Cortex of kidney (tissue), 1 donor: Measurements from ENCODE around the gene BCL2L1.

Experiments used
- DNase-seq: peaks from one replicate; lab custom pipeline; 2025; lab: John Stamatoyannopoulos, UW

The BCL2L1 gene

DNA sequence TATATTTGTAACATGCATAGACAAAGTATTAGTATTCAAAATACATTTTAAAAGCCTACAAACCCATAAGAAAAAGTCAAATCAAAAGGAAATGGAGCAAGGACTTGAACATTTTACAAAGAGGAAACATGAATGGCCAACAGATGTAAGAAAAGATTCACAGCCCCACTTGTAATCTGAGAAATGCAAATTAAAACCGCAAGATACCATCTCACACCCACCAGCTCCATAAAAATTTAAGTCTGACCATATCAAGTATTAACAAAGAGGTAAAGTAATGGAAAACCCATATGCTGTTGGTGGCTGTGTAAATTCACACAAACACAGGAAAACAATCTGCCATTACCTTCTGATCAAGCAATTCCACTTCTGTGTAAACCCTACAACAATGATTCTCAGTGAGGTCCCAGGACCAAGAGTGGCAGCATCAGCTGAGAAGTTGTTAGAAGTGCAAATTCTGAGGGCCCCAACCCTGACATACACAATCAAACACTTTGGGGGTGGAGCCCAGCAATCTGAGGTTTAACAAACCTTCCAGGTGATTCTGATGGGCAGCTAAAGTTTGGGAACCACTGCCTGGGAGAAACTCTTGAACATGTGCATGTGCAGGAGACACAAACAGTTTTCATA, 30.9 kb downstream of the BCL2L1 start:
- no peak for DNase-seq

DNA sequence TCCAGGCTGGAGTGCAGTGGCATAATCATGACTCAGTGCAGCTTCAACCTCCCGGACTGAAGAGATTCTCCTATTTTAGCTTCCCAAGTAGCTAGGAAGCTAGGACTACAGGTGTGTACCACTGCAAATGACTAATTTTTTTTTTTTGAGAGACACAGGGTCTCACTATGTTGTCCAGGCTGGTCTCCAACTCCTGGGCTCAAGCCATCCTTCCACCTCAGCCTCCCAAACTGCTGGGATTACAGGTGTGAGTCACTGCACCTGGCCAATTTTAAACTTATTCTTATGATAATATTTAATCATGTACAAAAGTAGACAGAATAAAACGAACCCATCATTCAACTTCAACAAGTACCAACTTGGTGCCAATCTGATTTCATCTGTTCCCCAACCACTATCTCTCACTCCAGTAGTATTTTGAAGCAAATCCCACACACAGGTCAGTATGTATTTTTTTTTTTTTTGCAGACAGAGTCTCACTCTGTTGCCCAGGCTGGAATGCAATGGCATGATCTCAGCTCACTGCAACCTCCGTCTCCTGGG, 32.5 kb downstream of the BCL2L1 start:
- DNase-seq: no peak

DNA sequence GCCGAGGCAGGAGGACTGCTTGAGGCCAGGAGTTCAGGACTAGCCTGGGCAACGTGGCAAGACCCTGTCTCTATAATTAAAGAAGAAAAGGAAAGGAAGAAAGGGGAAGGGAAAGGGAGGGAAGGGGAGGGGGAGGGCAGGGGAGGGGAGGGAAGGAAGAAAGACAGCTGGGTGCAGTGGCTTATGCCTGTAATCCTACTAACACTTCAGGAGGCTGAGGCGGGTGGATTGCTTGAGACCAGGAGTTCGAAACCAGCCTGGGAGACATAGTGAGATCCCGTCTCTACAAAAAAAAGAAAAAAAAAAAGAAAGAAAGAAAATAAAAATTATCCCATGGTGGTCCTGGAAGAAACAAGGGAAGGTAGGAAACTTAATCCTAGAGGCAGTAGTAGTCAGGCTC, 33.5 kb downstream of the BCL2L1 start:
- DNase-seq: no peak

DNA sequence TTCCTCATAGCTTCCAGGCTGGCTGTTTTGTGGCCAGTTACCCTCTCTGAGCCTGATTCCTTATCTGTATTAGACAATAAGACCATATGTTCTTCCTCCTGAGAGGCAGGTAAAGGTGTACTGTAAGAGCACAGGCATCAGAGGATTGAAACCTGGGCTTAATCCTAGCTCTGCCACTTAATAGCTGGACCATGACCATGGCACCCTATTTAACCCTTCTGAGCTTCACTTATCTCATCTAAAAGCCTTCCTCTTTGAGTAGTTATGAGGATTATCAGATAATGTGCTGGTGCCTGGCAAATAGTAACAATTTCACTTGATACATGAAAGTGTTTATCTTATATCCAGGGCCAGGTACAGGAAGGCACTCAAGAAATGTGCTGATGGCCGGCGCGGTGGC, 34.9 kb downstream of the BCL2L1 start:
- no peak for DNase-seq

DNA sequence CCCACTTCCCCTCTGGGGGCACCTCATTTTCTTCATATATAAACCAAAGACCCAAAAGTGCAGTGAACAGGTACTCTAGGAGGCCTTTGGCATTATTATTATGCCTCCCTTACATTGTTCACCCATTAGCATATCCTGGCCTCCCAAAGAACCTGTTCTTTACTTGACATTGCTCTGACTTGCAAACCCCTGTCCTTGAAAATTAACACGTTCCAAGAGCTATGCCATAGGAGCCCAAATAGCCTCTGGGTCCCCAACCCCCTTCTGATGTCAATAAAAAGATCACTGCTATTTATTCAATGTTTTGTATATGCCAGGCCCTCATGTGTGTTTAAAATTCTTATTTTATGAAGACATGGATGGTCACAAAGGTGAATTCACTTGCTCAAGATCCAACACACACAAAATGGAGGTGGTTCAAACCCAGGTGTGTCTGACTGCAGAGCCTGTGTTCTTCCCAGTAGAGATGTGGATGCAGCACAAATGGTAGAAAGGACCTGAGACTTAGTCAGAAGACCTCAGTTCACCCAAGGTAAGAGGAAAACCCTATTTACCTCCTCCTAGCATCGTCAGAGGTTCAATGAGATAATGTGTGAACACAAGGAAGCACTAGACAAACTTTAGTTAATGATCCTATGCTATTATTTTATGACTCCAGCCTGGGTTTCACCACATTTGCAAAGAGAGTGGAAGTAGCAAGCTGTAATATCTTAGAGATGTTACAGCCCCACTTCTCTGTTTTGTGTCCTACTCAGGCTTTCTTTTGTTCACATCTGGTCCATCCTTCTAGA, 36.6 kb downstream of the BCL2L1 start:
- DNase-seq: no peak

DNA sequence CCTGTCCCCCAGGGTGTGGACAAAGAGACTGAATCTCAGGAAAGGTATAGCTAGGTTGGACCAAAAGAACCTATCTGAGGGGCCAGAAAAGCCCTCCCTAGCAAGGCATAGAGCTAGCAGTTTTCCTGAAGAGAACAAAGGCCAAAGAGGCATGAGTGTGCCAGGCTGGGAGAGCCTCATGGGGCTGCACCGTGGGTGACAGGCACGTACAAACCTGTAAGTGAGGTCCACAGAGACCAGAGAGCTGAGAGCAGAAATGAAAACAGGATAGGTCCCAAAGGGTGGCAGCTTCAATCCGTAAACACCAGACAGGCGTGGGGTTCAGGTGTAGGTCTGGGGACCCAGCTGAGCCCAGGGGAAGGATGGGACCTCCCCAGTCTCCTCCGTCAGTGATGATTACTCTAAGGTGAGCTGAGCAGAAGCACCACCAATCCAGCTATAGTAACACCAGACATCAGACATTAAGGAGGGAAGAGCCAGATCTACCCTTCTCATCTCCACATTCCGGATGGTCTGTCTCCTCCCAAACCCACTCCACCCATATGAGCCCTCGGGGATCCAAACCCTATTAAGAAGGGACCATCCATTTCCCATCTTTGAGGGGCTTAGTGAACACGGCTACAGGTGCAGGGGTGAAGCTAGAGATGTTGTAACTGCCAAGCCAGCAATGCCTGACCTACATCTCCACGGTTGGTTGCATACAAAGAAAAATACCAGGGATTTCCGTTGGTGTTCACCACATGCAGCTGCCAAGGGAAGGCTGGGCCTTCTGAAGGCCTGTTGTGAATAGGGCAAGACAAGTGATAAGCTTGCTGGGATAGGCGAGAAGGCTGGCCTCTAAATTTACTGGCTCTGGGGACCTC, 38.3 kb downstream of the BCL2L1 start:
- DNase-seq: no peak

DNA sequence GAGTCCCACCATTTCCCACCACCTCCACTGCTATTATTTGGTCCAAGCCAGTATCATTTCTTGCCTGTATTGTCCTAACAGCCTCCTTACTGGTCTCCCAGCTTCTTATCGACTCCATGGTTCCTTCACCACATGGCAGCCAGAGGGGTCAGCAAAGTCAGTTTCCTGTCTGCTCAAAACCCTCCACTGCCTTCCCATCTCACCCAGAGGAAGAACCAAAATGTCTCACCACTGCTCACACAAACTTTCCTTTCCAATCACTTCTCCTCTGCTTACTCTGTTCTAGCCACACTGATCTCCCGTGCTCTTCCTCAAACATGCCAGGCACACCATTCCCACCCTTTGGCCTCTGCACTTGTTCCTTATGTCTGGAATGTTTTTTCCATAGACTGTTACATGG, 39.7 kb downstream of the BCL2L1 start:
- DNase-seq: no peak

DNA sequence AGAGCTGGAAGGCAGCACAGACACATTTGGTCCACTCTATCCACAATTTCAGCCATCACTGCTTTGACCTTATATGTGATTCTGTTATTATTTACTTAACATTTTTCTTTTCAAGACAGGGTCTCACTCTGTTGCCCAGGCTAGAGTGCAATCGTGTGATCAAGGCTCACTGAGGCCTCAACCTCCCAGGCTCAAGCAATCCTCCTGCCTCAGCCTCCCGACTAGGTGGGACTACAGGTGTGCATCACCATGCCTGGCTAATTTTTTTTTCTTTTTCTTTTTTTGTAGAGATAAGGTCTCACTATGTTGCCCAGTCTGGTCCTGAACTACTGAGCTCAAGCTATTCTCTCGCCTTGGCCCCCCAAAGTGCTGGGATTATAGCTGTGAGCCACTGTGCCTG, 40.3 kb downstream of the BCL2L1 start:
- DNase-seq: no peak

DNA sequence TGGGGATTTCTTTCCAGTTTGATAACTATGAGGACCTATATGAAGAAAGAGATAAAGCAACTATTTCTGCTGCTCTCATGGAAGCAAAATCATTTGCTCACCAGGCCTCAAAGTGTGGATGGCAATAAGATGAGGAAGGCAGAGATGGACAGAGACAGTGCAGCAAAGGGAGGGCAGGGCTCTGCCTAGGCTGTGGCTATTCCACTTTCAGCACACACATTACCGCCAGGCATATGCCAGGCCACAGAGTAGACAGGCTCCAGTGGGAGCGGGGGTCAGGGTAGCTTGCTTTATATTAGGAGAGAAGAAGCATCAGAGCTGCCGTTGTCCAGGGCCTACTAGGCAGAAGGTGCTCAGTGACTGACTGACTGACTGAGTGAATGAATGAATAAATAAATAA, 40.9 kb downstream of the BCL2L1 start:
- no peak for DNase-seq

DNA sequence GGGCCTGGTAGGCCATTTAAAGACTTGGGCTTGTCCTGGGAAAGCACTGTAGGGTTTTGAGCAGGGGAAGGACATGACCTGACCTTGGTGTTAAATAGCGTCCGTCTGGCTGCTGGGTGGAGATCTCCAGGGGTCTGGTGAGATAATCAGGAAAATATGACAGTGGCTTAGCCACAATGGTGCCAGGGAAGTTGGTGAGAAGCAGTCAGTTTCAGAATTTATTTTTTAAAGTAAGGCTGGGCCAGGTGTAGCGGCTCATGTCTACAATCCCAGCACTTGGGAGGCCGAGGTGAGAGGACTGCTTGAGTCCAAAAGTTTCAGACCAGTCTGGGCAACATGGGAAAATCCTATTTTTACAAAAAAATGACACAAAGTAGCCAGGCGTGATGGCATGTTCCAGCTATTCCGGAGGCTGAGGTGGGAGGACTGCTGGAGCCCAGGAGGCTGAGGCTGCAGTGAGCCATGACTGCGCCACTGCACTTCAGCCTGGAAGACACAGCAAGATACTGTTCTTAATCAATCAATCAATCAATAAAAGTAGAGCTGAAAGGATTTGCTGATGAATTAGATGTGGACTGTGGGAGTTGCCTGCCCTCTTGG, 41.4 kb downstream of the BCL2L1 start:
- no peak for DNase-seq

DNA sequence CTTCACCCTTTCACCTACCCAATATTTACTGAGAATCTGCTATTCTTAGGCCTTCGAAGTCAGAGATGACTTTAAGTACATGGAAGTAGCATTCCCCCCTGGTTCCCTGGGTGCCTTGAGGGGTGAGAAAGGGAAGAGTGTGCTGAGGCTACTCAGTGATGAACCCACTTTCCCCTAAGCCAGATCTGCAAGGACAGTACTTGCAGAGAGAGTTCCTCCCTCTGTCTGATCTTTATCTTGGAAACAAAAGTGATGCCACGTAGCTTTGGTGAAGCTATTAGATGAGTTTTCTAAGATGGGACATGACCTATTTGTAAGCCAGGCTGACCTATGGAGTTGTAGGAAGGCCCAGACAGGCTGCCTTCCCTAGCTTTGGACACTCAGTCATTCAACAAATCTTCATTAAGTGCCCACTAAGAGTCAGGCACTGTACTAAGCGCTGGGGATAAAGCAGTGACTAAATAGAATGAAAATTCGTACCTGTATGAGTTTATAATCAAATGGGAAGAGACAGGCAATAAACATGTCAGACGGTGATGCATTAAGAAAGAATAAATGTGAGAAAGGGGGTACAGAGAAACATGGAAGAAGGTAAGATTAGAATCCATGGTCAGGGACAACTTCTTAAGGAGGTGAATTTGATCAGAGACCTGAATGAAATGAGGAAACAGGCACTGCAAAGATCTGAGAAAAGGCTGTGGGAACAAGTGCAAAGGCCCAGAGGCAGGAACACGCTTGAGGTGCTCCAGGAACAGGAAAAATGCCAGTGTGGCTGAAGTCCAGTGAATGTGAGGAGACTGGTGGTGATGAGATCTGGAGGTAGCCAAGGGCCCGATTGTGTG, 42.2 kb downstream of the BCL2L1 start:
- DNase-seq: no peak

DNA sequence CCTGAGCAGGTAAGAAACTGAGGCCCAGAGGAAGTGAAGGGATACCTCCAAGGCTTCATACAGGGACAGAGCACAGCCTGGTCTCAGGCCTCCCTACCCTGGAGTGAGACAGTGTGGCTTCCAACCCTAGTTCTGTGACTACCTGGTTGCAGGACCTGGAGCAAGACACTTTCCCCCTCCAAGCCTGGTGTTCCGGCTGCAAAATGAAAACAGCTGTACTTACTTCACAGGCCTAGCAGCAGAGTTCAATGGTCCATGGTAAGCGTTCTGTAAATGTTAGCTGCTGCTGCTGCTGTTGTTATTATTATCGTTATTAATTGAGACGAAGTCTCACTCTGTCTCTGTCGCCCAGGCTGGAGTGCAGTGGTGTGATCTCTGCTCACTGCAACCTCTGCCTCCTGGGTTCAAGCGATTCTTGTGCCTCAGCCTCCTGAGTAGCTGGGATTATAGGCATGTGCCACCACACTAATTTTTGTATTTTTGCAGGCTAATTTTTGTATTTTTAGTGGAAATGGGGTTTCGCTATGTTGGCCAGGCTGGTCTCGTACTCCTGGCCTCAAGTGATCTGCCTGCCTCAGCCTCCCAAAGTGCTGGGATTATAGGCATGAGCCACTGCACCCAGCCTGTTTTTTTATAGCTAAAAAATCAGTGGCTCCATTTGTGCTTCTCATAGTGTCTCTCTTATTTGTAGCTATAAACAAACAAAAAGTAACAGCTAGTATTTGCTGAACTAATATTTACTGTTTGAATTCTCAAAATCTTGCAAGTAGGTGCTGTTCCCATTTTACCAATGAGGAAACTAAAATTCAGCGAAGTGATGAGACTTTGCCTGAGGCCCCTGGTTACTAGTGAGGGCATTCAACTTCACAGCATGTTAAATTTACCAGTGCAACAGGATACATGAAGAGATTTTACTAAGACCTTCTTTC, 43.0 kb downstream of the BCL2L1 start:
- no peak for DNase-seq

DNA sequence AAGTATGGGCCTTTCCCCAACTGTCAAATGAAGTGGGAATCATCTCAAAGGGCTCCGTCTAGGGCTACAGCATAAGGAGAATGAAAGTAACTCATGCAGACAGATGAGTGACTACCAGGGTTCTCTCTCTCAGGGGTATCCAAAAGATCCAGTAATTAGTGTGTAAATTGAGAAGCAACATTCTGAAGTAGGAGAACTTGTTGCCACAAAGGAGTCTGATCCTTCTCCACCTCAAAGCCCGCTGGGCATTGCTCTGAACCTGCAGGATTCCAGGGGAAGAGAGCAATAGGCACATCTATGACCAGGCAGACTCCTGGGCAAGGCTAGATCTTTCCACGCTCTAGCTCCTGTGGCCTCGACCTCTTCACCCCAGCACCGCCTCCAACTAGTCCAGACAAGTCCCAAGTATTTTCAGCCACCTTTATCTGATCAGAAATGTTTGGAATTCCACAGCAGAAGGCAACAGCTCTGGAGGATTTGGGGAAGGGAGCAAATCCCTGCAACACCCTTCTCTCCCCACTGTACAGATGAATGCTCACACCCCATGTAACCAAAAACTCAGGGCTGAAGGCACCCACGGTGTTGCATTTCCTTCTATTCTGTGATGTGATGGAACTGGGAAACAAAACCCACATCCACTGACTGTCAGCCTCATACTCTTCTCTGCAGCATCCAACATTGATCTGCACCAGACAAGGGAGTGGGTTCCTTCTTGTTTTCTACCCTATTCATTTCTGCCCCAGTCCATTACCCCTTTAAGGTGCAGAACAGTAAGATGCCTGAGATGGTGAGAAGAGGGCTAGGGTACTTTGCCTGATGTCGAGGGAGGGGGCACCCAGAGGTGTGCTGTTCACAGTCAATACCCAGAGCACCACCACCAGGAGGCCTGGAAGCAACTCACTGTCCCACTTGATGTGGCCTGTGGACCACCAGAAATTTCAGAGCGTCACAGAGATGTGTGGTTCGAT, 44.0 kb downstream of the BCL2L1 start:
- no peak for DNase-seq

DNA sequence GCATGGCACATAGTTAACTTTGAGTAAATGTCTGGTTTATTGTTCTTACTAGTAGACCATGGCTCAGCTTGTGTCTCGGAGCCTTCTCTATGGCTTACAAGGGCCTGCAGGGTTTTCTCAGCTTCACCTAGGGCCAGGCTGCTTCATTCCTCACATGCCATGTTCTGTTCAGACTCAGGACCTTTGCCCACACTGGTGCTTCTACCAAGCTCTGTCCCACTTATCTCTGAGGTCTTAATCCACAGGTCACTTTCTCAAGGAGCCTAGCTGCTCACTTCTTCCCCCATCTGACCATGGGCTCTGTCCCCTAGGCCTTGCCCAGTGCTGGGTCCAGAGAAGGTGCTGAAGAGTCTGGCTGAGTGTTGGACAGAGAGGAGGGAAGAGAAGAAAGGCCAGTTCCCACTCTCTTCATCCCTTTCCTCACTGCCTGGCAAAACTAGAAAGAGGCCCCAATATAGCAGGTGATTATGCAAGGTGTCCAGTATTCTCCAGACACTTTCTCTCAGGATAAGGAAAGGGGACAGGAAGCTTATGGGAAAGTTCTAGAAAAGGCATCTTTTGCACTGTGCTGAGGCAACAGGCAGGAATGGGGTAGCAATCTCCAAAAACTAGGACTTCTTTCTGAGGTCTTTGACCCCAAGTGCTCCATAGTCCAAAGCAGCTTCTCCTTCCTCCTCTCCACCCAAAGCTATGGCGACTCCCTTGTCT, 45.0 kb downstream of the BCL2L1 start:
- no peak for DNase-seq

DNA sequence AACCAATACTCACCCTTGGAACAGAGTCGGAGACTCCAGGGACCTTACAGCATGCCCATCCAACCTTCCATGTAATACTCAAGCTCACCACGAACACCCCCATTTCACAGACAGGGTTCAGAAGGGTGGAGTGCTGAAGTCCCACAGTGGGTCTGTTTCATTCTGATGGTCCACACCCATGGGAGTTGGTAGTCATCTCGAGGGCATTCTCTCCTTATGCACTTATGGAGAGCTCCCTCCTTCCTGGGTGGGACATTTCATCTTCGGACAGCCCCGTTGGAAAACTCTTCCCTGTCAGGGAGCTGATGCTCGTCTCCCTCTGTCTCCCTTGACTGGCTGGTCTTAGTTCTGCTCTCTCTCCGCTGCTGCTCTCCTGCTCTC, 46.1 kb downstream of the BCL2L1 start:
- no peak for DNase-seq

DNA sequence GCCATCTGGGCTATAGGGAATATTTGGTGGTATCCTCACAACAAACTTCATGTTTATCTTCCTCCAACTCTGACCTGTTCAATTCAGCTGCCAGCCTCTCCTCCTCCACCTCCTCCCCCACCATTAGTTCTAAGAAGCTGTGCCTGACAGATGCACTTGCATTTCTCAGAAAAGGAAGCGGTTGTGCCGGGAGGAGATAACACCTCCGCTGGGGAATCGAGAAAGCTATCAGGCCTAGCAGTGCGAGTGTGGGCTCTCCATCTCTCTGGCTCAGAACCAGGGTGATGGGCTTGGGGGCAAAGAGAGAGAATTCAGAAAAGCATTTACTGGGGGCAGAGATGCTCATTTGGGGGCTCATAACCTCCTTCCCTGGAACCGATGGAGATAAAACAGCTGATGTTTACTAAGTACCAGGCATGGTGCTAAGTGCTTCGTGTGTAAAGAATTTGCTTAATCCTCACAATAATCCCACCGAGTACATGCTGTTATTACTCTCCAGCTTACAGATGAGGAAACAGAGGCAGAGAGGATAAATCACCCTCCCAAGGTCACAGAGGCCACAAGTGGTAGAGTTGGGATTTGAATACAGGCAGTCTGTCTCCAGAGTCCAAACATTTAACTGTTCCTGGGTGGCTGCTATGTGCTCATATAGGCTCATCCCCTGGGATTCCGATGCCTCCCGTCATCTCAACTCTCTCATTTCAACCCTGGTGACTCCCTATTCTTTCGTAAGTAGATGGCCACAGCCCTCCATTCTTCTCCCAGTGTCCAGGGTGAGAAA, 46.6 kb downstream of the BCL2L1 start:
- DNase-seq: no peak
